ENCODE measurements around the gene SPATA13. TPM values are rescaled to one million over a fixed set of nuclear protein-coding genes. Genes with fewer than 3 reads are reported as not detected.

Gene SPATA13
- total RNA-seq, 2 donors from 2014 or later, result 85.2 to 163 TPM

GRCh38 chr13:24265453-24265852, 104.9 kb downstream of the SPATA13 start:
- no peaks in the 10 kb centered on the region for H3K27me3 ChIP-seq (replicated peaks; ENCODE audit: insufficient read depth)
- TF ChIP-seq CTCF (IDR thresholded peaks at IDR 0.05) (no peak), POLR2AphosphoS5 (IDR thresholded peaks at IDR 0.05) (no peak), POLR2A (IDR thresholded peaks at IDR 0.05) (no peak)
- H3K9me3 ChIP-seq, result no peaks in the 10 kb centered on the region
- no peaks in the 10 kb centered on the region for H3K36me3 ChIP-seq
- no peak for DNase-seq (ENCODE audit: low spot score)
- no peaks in the 10 kb centered on the region for H3K4me1 ChIP-seq (replicated peaks)
- H3K4me3 ChIP-seq, result no peak overlapping the region
- intact Hi-C loops (cut with DNase I), result no loop called here
- 92% methylated on average over 3 of the region's 3 CpGs for WGBS
- H3K27ac ChIP-seq, result no peak overlapping the region

DNA sequence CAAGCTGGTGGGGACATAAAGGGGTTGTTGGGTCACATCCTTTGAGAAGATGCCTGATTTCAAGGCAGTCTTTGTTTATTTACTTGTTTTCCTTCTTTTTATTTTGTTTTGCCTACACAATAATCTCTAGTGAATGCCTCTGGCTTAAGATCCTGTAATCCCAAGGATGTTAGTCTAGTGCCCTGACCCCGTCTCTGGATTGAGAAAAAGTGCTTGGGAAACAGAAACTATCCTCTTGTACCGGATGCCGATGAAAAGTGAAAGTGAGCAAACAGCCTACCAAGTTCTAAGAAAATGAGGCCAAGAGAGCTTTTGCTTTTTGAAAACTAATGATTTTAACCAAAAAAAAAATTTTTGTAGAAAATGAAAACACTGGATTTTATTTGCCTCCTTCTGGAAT, 106.8 kb downstream of the SPATA13 start:
- 81% methylated on average over 3 of the region's 3 CpGs for WGBS
- Histone ChIP-seq H3K27ac (peak overlapping the region in 1 of 2 donors; percentile 21), H3K4me1 (replicated peaks) (peaks cover 5% of the 10 kb centered on the region), H3K36me3 (no peaks in the 10 kb centered on the region), H3K27me3 (replicated peaks; ENCODE audit: insufficient read depth) (no peaks in the 10 kb centered on the region), H3K4me3 (no peak overlapping the region), H3K9me3 (no peaks in the 10 kb centered on the region)
- TF ChIP-seq CTCF (IDR thresholded peaks at IDR 0.05) (no peak), POLR2AphosphoS5 (IDR thresholded peaks at IDR 0.05) (no peak), POLR2A (IDR thresholded peaks at IDR 0.05) (no peak)
- intact Hi-C loops (cut with DNase I), result no loop called here
- DNase-seq (ENCODE audit: low spot score), result no peak

GRCh38 chr13:24267801-24268200, 107.3 kb downstream of the SPATA13 start:
- Histone ChIP-seq H3K27me3 (replicated peaks; ENCODE audit: insufficient read depth) (no peaks in the 10 kb centered on the region), H3K36me3 (no peaks in the 10 kb centered on the region), H3K9me3 (no peaks in the 10 kb centered on the region), H3K27ac (no peak overlapping the region), H3K4me1 (replicated peaks) (peaks cover 7% of the 10 kb centered on the region), H3K4me3 (no peak overlapping the region)
- intact Hi-C loops (cut with DNase I), result no loop called here
- 91% methylated on average over 2 of the region's 2 CpGs for WGBS
- no peak for DNase-seq (ENCODE audit: low spot score)
- no peak for TF ChIP-seq CTCF (IDR thresholded peaks at IDR 0.05)
- TF ChIP-seq POLR2AphosphoS5 (IDR thresholded peaks at IDR 0.05), result no peak
- no peak for TF ChIP-seq POLR2A (IDR thresholded peaks at IDR 0.05)

GRCh38 chr13:24269821-24270220, 109.3 kb downstream of the SPATA13 start:
- intact Hi-C loops (cut with DNase I), result no loop called here
- no peak for TF ChIP-seq POLR2A (IDR thresholded peaks at IDR 0.05)
- no peak for TF ChIP-seq POLR2AphosphoS5 (IDR thresholded peaks at IDR 0.05)
- TF ChIP-seq CTCF (IDR thresholded peaks at IDR 0.05), result no peak
- DNase-seq (ENCODE audit: low spot score), result no peak

DNA sequence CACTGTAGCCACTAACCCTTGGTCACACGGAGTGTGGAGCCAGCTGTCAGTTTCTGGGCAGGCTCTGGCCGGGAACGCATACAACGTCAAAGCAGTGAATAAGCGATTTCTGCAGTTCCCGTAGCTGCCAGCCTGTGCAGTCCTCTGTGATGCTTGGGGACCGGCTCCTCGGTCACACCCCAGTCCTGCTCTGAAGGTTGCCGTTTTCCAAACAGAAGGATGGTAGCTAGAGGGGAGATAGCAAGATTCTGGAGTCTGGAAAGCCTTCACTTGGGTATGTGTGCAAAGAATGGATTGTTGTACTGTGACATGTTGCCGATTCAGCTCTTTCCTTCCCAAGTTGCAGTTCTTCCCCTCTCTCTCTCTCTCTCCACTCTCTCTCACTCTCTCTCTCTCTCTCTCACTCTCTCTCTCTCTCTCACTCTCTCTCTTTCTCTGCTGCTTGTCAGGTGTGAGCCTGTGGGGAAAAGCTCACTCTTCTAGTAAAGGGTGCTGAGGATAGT, 110.2 kb downstream of the SPATA13 start:
- no peaks in the 10 kb centered on the region for H3K36me3 ChIP-seq
- no peaks in the 10 kb centered on the region for H3K9me3 ChIP-seq
- TF ChIP-seq CTCF (IDR thresholded peaks at IDR 0.05) (peak in 2 of 4 experiments; percentile 12 to 50), POLR2A (IDR thresholded peaks at IDR 0.05) (no peak), POLR2AphosphoS5 (IDR thresholded peaks at IDR 0.05) (peak; percentile 4)
- peaks cover 7% of the 10 kb centered on the region for H3K4me1 ChIP-seq (replicated peaks)
- 10% methylated on average over 10 of the region's 10 CpGs for WGBS
- no peak overlapping the region for H3K4me3 ChIP-seq
- intact Hi-C loops (cut with DNase I), result no loop called here
- no peak for DNase-seq (ENCODE audit: low spot score)
- no peaks in the 10 kb centered on the region for H3K27me3 ChIP-seq (replicated peaks; ENCODE audit: insufficient read depth)
- peak overlapping the region; percentile 29 to 49 for H3K27ac ChIP-seq

More at GRCh38 chr13:24269821-24270220, 109.3 kb downstream of the SPATA13 start:
- H3K27ac ChIP-seq, result no peak overlapping the region
- no peaks in the 10 kb centered on the region for H3K27me3 ChIP-seq (replicated peaks; ENCODE audit: insufficient read depth)
- no peak overlapping the region for H3K4me3 ChIP-seq
- no peaks in the 10 kb centered on the region for H3K9me3 ChIP-seq
- peaks cover 7% of the 10 kb centered on the region for H3K4me1 ChIP-seq (replicated peaks)
- H3K36me3 ChIP-seq, result no peaks in the 10 kb centered on the region
- WGBS, result 94% methylated on average over 4 of the region's 4 CpGs
